Stomach (tissue), 4 donors: ENCODE measurements around the gene VWF.

ENCODE experiments used
- EP300 ChIP-seq: sonication (generic); formaldehyde crosslinking; IDR thresholded peaks from one replicate; pipeline ENCODE4 v1.6.1; 2017; ENCODE audit warnings: antibody characterized with exemption
- POLR2A ChIP-seq, 4 donors: fragments of 450-650 bp; IDR thresholded peaks; one replicate each; pipeline ENCODE4 v1.6.1; 2016; ENCODE audit warnings: antibody characterized with exemption in 4 of 4, control low read depth in 2 of 4, mild to moderate bottlenecking in 1 of 4, moderate library complexity in 1 of 4
- POLR2AphosphoS5 ChIP-seq, 3 donors: sonication (generic); formaldehyde crosslinking; IDR thresholded peaks; one replicate each; pipeline ENCODE4 v1.6.1; 2016; ENCODE audit warnings: antibody characterized with exemption in 3 of 3
- TF ChIP-seq, protein P1 (sequence below), 7 experiments: fragments of 450-650 bp in 4 of 7; fragments of 200-600 bp in 3 of 7; sonication (generic) in 3 of 7; IDR thresholded peaks; one replicate each; pipeline ENCODE4 v1.5.1; 2016 to 2019; ENCODE audit warnings: antibody characterized with exemption in 7 of 7, control low read depth in 2 of 7, mild to moderate bottlenecking in 1 of 7

DNA sequence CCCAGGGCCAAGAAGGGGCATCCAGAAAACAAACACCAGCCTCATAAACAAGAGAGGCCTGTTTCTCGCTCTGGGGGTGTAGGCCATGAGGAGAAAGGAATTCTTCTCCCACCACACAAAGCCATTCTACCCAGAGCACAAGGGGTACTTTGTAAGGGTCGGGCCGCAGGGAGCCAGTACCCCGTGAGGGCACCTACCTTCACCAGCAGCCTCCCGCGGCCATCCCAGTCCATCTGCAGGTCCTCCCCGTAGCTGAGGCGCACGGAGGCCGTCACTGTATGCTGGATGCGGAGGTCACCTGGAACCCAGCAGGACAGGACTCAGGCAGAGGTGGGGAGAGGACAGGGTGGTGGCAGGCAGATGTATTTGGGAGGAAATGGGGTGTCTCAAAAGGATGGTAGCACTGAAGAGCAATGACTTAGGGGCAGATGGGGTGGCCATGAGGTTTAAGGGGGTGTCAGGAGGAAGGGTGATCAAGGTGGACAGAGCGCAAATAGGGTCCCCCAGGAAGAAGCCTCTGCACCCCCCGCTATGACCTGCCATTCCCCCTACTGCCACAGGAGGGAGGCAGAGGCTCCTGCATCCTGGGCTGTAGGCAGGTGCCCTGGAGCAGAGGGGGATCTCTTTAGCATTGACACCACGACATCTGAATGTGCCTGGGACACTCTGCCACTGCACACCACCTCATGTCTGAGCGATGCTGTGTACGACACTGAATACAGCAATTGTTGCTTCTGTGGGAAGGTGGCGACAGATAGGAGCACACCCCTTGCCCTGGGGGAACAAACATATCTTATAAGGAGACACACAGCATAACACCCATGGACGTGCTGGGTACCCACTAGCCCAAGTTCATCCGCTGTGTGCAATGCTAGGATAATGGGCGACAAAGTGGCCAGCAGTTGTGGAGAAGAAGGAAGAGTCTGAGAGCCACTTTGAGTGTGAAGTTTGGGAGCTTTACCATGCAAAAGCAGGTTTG is 61.4 kb downstream of the VWF start:
- TF ChIP-seq POLR2AphosphoS5 (IDR thresholded peaks at IDR 0.05) (peak in 1 of 3 donors; percentile 41), POLR2A (IDR thresholded peaks at IDR 0.05) (no peak), EP300 (no peak)
- TF ChIP-seq, protein P1, sequence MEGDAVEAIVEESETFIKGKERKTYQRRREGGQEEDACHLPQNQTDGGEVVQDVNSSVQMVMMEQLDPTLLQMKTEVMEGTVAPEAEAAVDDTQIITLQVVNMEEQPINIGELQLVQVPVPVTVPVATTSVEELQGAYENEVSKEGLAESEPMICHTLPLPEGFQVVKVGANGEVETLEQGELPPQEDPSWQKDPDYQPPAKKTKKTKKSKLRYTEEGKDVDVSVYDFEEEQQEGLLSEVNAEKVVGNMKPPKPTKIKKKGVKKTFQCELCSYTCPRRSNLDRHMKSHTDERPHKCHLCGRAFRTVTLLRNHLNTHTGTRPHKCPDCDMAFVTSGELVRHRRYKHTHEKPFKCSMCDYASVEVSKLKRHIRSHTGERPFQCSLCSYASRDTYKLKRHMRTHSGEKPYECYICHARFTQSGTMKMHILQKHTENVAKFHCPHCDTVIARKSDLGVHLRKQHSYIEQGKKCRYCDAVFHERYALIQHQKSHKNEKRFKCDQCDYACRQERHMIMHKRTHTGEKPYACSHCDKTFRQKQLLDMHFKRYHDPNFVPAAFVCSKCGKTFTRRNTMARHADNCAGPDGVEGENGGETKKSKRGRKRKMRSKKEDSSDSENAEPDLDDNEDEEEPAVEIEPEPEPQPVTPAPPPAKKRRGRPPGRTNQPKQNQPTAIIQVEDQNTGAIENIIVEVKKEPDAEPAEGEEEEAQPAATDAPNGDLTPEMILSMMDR (IDR thresholded peaks at IDR 0.05) = peak in 6 of 7 experiments; percentile 3 to 90 (median 84)
